HepG2 (cell line): Measurements from ENCODE around the gene GNGT2. TPM values are rescaled to one million over a fixed set of nuclear protein-coding genes. Genes with fewer than 3 reads are reported as not detected.

Experiments
- ASH2L ChIP-seq: fragments of 300-600, 200-600 bp; sonication (generic); IDR thresholded peaks from 2 replicates; pipeline ENCODE4 v1.7.0; 2017; ENCODE audit warnings: low read depth, mild to moderate bottlenecking, moderate library complexity, mixed read lengths, low read length; ENCODE audit not compliant: insufficient read length
- CHD4 ChIP-seq: fragments of 200-600 bp; sonication (generic); IDR thresholded peaks from 2 replicates; pipeline ENCODE4 v1.7.0; 2017; ENCODE audit warnings: mild to moderate bottlenecking, low read length, borderline replicate concordance
- CTCF ChIP-seq: sonication (generic); formaldehyde crosslinking; IDR thresholded peaks from 2 replicates; pipeline ENCODE4 v1.5.0; 2020; ENCODE audit warnings: mild to moderate bottlenecking, missing genetic modification reagents, moderate library complexity
- ERF ChIP-seq: IDR thresholded peaks from 2 replicates; pipeline ENCODE4 v1.6.1; 2018; ENCODE audit warnings: missing biosample characterization, missing genetic modification reagents
- FOXK1 ChIP-seq: sonication (generic); formaldehyde crosslinking; IDR thresholded peaks from 2 replicates; pipeline ENCODE4 v1.4.0; 2020; ENCODE audit warnings: low read depth, missing genetic modification reagents, borderline replicate concordance
- HOXA5 ChIP-seq: sonication (generic); formaldehyde crosslinking; IDR thresholded peaks from 2 replicates; pipeline ENCODE4 v1.4.0; 2020; ENCODE audit warnings: missing genetic modification reagents
- IKZF5 ChIP-seq: IDR thresholded peaks from 2 replicates; pipeline ENCODE4 v1.6.1; 2018; ENCODE audit warnings: missing genetic modification reagents, mild to moderate bottlenecking, missing compliant biosample characterization
- JDP2 ChIP-seq: sonication (generic); formaldehyde crosslinking; IDR thresholded peaks from 2 replicates; pipeline ENCODE4 v1.8.1; 2022; ENCODE audit warnings: missing genetic modification reagents, borderline replicate concordance
- JUNB ChIP-seq: sonication (generic); formaldehyde crosslinking; IDR thresholded peaks from 2 replicates; pipeline ENCODE4 v1.8.0; 2022; ENCODE audit warnings: missing genetic modification reagents, mild to moderate bottlenecking, borderline replicate concordance
- KDM5A ChIP-seq: fragments of 200-600 bp; sonication (generic); IDR thresholded peaks from 2 replicates; pipeline ENCODE4 v1.7.0; 2018; ENCODE audit warnings: antibody characterized with exemption, mild to moderate bottlenecking, low read length, borderline replicate concordance
- MIER3 ChIP-seq: IDR thresholded peaks from 2 replicates; pipeline ENCODE4 v1.6.1; 2016; ENCODE audit warnings: missing compliant biosample characterization, borderline replicate concordance
- PLRG1 ChIP-seq: fragments of 450-650 bp; conservative IDR thresholded peaks from 2 replicates; pipeline ENCODE4 v1.6.1; 2016
- POLR2G ChIP-seq: fragments of 200-400 bp; formaldehyde crosslinking; IDR thresholded peaks from 2 replicates; pipeline ENCODE4 v1.6.1; 2018; ENCODE audit warnings: mild to moderate bottlenecking, low read depth, low read length, moderate library complexity
- PREB ChIP-seq: sonication (generic); formaldehyde crosslinking; IDR thresholded peaks from 2 replicates; pipeline ENCODE4 v1.4.0; 2020; ENCODE audit warnings: missing genetic modification reagents
- RBM39 ChIP-seq: fragments of 200-400 bp; formaldehyde crosslinking; IDR thresholded peaks from one replicate; pipeline ENCODE4 v1.6.1; 2018; ENCODE audit warnings: antibody characterized with exemption, mild to moderate bottlenecking, low read depth, low read length; ENCODE audit not compliant: poor library complexity, severe bottlenecking
- TCF7L2 ChIP-seq: IDR thresholded peaks from 2 replicates; pipeline ENCODE4 v1.6.1; 2011; ENCODE audit warnings: mild to moderate bottlenecking, low read depth, low read length, moderate library complexity
- TSC22D2 ChIP-seq: sonication (generic); formaldehyde crosslinking; IDR thresholded peaks from 2 replicates; pipeline ENCODE4 v1.5.1; 2020; ENCODE audit warnings: missing genetic modification reagents, mild to moderate bottlenecking, borderline replicate concordance
- U2AF2 ChIP-seq: fragments of 200-400 bp; formaldehyde crosslinking; IDR thresholded peaks from 2 replicates; pipeline ENCODE4 v1.6.1; 2017; ENCODE audit warnings: low read depth, mild to moderate bottlenecking, low read length
- XRCC5 ChIP-seq: fragments of 200-400 bp; formaldehyde crosslinking; optimal IDR thresholded peaks from 2 replicates; pipeline ENCODE3; 2017; ENCODE audit warnings: mild to moderate bottlenecking, low read length
- ZFP82 ChIP-seq: sonication (generic); formaldehyde crosslinking; IDR thresholded peaks from 2 replicates; pipeline ENCODE4 v1.5.1; 2020; ENCODE audit warnings: mild to moderate bottlenecking, missing genetic modification reagents, borderline replicate concordance
- ZIK1 ChIP-seq: sonication (generic); formaldehyde crosslinking; IDR thresholded peaks from 2 replicates; pipeline ENCODE4 v1.5.0; 2020; ENCODE audit warnings: mild to moderate bottlenecking, low read depth, missing genetic modification reagents, borderline replicate concordance
- ZNF136 ChIP-seq: sonication (generic); formaldehyde crosslinking; IDR thresholded peaks from 2 replicates; pipeline ENCODE4 v1.8.1; 2022; ENCODE audit warnings: low read depth, mild to moderate bottlenecking, moderate library complexity, missing genetic modification reagents
- ZNF460 ChIP-seq: sonication (generic); formaldehyde crosslinking; IDR thresholded peaks from 2 replicates; pipeline ENCODE4 v1.5.1; 2020; ENCODE audit warnings: missing genetic modification reagents, mild to moderate bottlenecking, borderline replicate concordance
- ZNF672 ChIP-seq: sonication (generic); formaldehyde crosslinking; IDR thresholded peaks from 2 replicates; pipeline ENCODE4 v1.8.1; 2022; ENCODE audit warnings: missing genetic modification reagents
- ZNF776 ChIP-seq: sonication (generic); formaldehyde crosslinking; IDR thresholded peaks from 2 replicates; pipeline ENCODE4 v1.4.0; 2020; ENCODE audit warnings: mild to moderate bottlenecking, missing genetic modification reagents
- ZNF781 ChIP-seq: sonication (generic); formaldehyde crosslinking; IDR thresholded peaks from 2 replicates; pipeline ENCODE4 v1.5.1; 2020; ENCODE audit warnings: borderline replicate concordance, mild to moderate bottlenecking, missing genetic modification reagents; ENCODE audit errors: not compliant biosample characterization
- polyA plus RNA-seq, 8 experiments: library from polyadenylated mRNA; depleted of rRNA in 3 of 8; stranded (reverse) in 7 of 8; unstranded in 1 of 8; fragments of >200 nt; fragmentation: Illumina TruSeq in 4 of 8; extraction: Trizol in 4 of 8; gene quantifications; 2 replicates each; pipeline versions ENCODE4 v1.2.1 to v1.2.3, GENCODE V29; 2011 to 2016; ENCODE audit warnings: low read depth in 4 of 8, missing spikeins in 1 of 8, mixed read lengths in 1 of 8; ENCODE audit not compliant: insufficient read depth in 1 of 8
- total RNA-seq, 5 experiments: library from RNA; depleted of rRNA; stranded (reverse); fragments of >200 nt; fragmentation: Illumina TruSeq; extraction: Trizol; gene quantifications; 2 replicates each; pipeline ENCODE4 v1.2.3, GENCODE V29; 2016; ENCODE audit warnings: low read depth in 1 of 5

Gene GNGT2
- total and polyA plus RNA-seq, 2 of the 13 experiments (the other 11 are each of a cell fraction or from before 2014, with no cell fraction given): not detected

DNA sequence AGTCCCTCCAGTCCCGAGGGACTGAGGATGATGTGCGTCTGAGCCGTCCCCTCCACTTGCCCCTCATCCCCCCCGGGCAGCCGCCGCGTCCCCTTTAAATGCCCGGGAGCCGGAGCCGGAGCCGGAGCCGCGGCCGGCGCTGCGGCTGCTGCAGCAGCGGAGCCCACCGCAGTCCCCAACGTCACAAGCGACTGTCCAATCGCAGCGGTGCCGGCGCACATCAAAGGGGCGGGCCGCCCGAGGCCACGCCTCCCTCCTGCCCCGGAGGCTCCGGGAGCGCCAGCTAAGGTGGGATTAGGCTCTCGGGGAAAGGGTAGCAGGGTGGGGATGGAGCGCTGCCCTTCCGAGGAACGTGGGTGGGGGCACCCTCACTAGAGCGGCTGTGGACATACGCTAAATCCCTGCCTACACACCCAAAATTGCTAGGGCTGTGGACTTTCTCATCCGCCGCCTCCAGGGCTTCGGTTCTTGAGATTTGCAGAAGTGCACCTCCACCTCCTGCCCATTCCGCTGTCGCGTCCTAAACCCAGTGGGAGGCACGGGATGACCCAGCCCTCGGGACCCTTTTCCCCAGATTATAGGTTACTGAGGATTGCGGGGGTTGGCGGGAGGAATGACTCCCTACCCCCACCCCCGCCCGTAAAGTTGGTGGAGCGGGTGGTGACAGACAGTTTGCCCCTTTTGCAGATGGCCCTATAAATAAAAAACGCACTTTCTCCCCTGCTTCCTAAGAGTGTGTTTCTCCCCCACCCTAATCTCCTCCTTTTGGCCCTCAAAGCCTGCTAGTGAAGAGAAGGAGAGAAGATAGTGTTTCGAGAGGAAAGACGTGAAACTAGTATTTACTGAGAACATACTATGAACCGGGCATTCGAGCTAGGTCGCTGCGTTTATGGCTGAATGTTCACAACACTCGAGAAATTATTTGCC, 20.5 kb upstream of the GNGT2 start, which contains the start of gene PHOSPHO1 (continued):
- TF ChIP-seq FOXK1 (CRISPR knock-in tag) (no peak), ZIK1 (CRISPR knock-in tag) (no peak), ERF (CRISPR knock-in tag) (0 out of 2 replicates have a peak, but pooled peaks have one; percentile 31), ZFP82 (CRISPR knock-in tag) (no peak), ZNF672 (CRISPR knock-in tag) (no peak), U2AF2 (no peak), ZNF136 (CRISPR knock-in tag) (0 out of 2 replicates have a peak, but pooled peaks have one; percentile 67), KDM5A (no peak), PREB (CRISPR knock-in tag) (no peak), JUNB (CRISPR knock-in tag) (no peak), ZNF460 (CRISPR knock-in tag) (no peak), XRCC5 (peak; percentile 42), IKZF5 (CRISPR knock-in tag) (0 out of 2 replicates have a peak, but pooled peaks have one; percentile 49), ASH2L (no peak), CTCF (CRISPR knock-in tag) (0 out of 2 replicates have a peak, but pooled peaks have one; percentile 6), MIER3 (CRISPR knock-in tag) (no peak), ZNF781 (no peak), CHD4 (no peak), TSC22D2 (CRISPR knock-in tag) (no peak), PLRG1 (no peak), JDP2 (no peak), HOXA5 (CRISPR knock-in tag) (no peak), TCF7L2 (peak; percentile 51; the same call in 1 of the 2 replicates), POLR2G (no peak), RBM39 (no peak), ZNF776 (no peak)
